Measurements from ENCODE around the gene SEC61A1. TPM values are rescaled to one million over a fixed set of nuclear protein-coding genes. Genes with fewer than 3 reads are reported as not detected.

Gene SEC61A1
- total RNA-seq, 1 donor from 2014 or later, result 400 TPM

- peaks cover 45% of the 10 kb centered on the region for H4K20me1 ChIP-seq (ENCODE audit: insufficient read depth, low read length)
- H3K9me3 ChIP-seq (ENCODE audit: insufficient read depth, low read depth, low read length), result no peaks in the 10 kb centered on the region
- H3K4me3 ChIP-seq (ENCODE audit: insufficient read depth, low read depth, low read length), result no peak overlapping the region
- no peak overlapping the region for H3K27ac Mint-ChIP-seq (ENCODE audit: unreplicated experiment)
- H3K36me3 ChIP-seq (ENCODE audit: insufficient read depth, low read length), result no peaks in the 10 kb centered on the region
- H3K27ac ChIP-seq (ENCODE audit: low read depth, low read length), result no peak overlapping the region
- FAIRE-seq (no peak), DNase-seq (ENCODE audit: low read depth) (no peak)
- peaks cover 13% of the 10 kb centered on the region for H3K36me3 Mint-ChIP-seq (ENCODE audit: low read depth, unreplicated experiment)
- peaks cover 52% of the 10 kb centered on the region for H3K4me1 ChIP-seq (ENCODE audit: insufficient read depth, low read length)
- peaks cover 31% of the 10 kb centered on the region for H3K4me1 Mint-ChIP-seq (ENCODE audit: low read depth, unreplicated experiment)
- H3K9ac ChIP-seq (ENCODE audit: low read length), result no peak overlapping the region
- no peak for TF ChIP-seq CTCF (IDR thresholded peaks at IDR 0.05; ENCODE audit: insufficient read depth, low read depth, low read length)
- no peak for TF ChIP-seq EZH2 (IDR thresholded peaks at IDR 0.05; ENCODE audit: insufficient read depth, low read length)
- H3K27me3 ChIP-seq (ENCODE audit: insufficient read depth, low read length), result no peaks in the 10 kb centered on the region
- H3K9me3 Mint-ChIP-seq (ENCODE audit: unreplicated experiment), result no peaks in the 10 kb centered on the region
- H3K79me2 ChIP-seq (ENCODE audit: insufficient read depth, low read length), result no peaks in the 10 kb centered on the region
- H3K27me3 Mint-ChIP-seq (ENCODE audit: low read depth, unreplicated experiment), result no peaks in the 10 kb centered on the region
- H3K4me2 ChIP-seq (ENCODE audit: low read length), result no peak overlapping the region
- no peak overlapping the region for H2AFZ ChIP-seq (ENCODE audit: low read depth, low read length)
- H3K4me3 Mint-ChIP-seq (ENCODE audit: unreplicated experiment), result no peak overlapping the region
These were observed 26.1 kb downstream of the SEC61A1 start for GRCh38 chr3:128078322-128078721.

- no peaks in the 10 kb centered on the region for H3K27me3 ChIP-seq (ENCODE audit: insufficient read depth, low read length)
- no peaks in the 10 kb centered on the region for H3K79me2 ChIP-seq (ENCODE audit: insufficient read depth, low read length)
- no peak for TF ChIP-seq EZH2 (IDR thresholded peaks at IDR 0.05; ENCODE audit: insufficient read depth, low read length)
- TF ChIP-seq CTCF (IDR thresholded peaks at IDR 0.05; ENCODE audit: insufficient read depth, low read depth, low read length), result no peak
- H2AFZ ChIP-seq (ENCODE audit: low read depth, low read length), result no peak overlapping the region
- no peaks in the 10 kb centered on the region for H3K9me3 Mint-ChIP-seq (ENCODE audit: unreplicated experiment)
- no peak for FAIRE-seq
- no peaks in the 10 kb centered on the region for H3K27me3 Mint-ChIP-seq (ENCODE audit: low read depth, unreplicated experiment)
- no peak overlapping the region for H3K4me3 Mint-ChIP-seq (ENCODE audit: unreplicated experiment)
- no peaks in the 10 kb centered on the region for H3K36me3 ChIP-seq (ENCODE audit: insufficient read depth, low read length)
- H3K4me3 ChIP-seq (ENCODE audit: insufficient read depth, low read depth, low read length), result no peak overlapping the region
- H3K4me1 Mint-ChIP-seq (ENCODE audit: low read depth, unreplicated experiment), result peaks cover 31% of the 10 kb centered on the region
- no peak overlapping the region for H3K27ac Mint-ChIP-seq (ENCODE audit: unreplicated experiment)
- H3K9me3 ChIP-seq (ENCODE audit: insufficient read depth, low read depth, low read length), result no peaks in the 10 kb centered on the region
- H3K9ac ChIP-seq (ENCODE audit: low read length), result no peak overlapping the region
- no peak overlapping the region for H3K27ac ChIP-seq (ENCODE audit: low read depth, low read length)
- H3K4me2 ChIP-seq (ENCODE audit: low read length), result no peak overlapping the region
- H3K36me3 Mint-ChIP-seq (ENCODE audit: low read depth, unreplicated experiment), result peaks cover 13% of the 10 kb centered on the region
- DNase-seq (ENCODE audit: low read depth), result no peak
- H3K4me1 ChIP-seq (ENCODE audit: insufficient read depth, low read length), result peaks cover 49% of the 10 kb centered on the region
- H4K20me1 ChIP-seq (ENCODE audit: insufficient read depth, low read length), result peaks cover 40% of the 10 kb centered on the region
These were observed 26.6 kb downstream of the SEC61A1 start for GRCh38 chr3:128078875-128079274.

GRCh38 chr3:128079823-128080222, 27.6 kb downstream of the SEC61A1 start:
- H3K36me3 Mint-ChIP-seq (ENCODE audit: low read depth, unreplicated experiment), result peaks cover 21% of the 10 kb centered on the region
- H3K9me3 Mint-ChIP-seq (ENCODE audit: unreplicated experiment), result no peaks in the 10 kb centered on the region
- no peaks in the 10 kb centered on the region for H3K9me3 ChIP-seq (ENCODE audit: insufficient read depth, low read depth, low read length)
- TF ChIP-seq EZH2 (IDR thresholded peaks at IDR 0.05; ENCODE audit: insufficient read depth, low read length), result no peak
- no peak for TF ChIP-seq CTCF (IDR thresholded peaks at IDR 0.05; ENCODE audit: insufficient read depth, low read depth, low read length)
- no peaks in the 10 kb centered on the region for H3K27me3 Mint-ChIP-seq (ENCODE audit: low read depth, unreplicated experiment)
- H3K4me2 ChIP-seq (ENCODE audit: low read length), result peak overlapping the region; percentile 60
- DNase-seq (ENCODE audit: low read depth) (no peak), FAIRE-seq (no peak)
- no peak overlapping the region for H2AFZ ChIP-seq (ENCODE audit: low read depth, low read length)
- H3K4me3 Mint-ChIP-seq (ENCODE audit: unreplicated experiment), result no peak overlapping the region
- no peaks in the 10 kb centered on the region for H3K36me3 ChIP-seq (ENCODE audit: insufficient read depth, low read length)
- peaks cover 49% of the 10 kb centered on the region for H3K4me1 ChIP-seq (ENCODE audit: insufficient read depth, low read length)
- H3K9ac ChIP-seq (ENCODE audit: low read length), result no peak overlapping the region
- no peak overlapping the region for H3K4me3 ChIP-seq (ENCODE audit: insufficient read depth, low read depth, low read length)
- peak overlapping the region; percentile 38 for H3K27ac ChIP-seq (ENCODE audit: low read depth, low read length)
- H4K20me1 ChIP-seq (ENCODE audit: insufficient read depth, low read length), result peaks cover 33% of the 10 kb centered on the region
- H3K27me3 ChIP-seq (ENCODE audit: insufficient read depth, low read length), result no peaks in the 10 kb centered on the region
- no peak overlapping the region for H3K27ac Mint-ChIP-seq (ENCODE audit: unreplicated experiment)
- peaks cover 29% of the 10 kb centered on the region for H3K4me1 Mint-ChIP-seq (ENCODE audit: low read depth, unreplicated experiment)
- no peaks in the 10 kb centered on the region for H3K79me2 ChIP-seq (ENCODE audit: insufficient read depth, low read length)

All from astrocyte (in vitro differentiated cells and primary cell).